Fibroblast of lung (primary cell): Measurements from ENCODE around the gene LRRC71. TPM values are rescaled to one million over a fixed set of nuclear protein-coding genes. Genes with fewer than 3 reads are reported as not detected.

ENCODE experiments used
- DNase-seq, 2 donors: peaks; one replicate each; pipeline versions ENCODE4 v3.0.0 to v3.0.0-alpha.2; 2010; ENCODE audit warnings: low read depth in 2 of 2
- H2AFZ ChIP-seq: 2 replicates; pipeline ENCODE4 v1.5.1; 2012; ENCODE audit warnings: low read length, control low read depth, inconsistent platforms
- H3K27ac ChIP-seq: 2 replicates; pipeline ENCODE4 v1.5.1; 2011; ENCODE audit warnings: low read length, control low read depth; ENCODE audit not compliant: insufficient read depth
- H3K27me3 ChIP-seq: 2 replicates; pipeline ENCODE4 v1.5.1; 2011; ENCODE audit warnings: mild to moderate bottlenecking, low read length; ENCODE audit not compliant: control insufficient read depth, insufficient read depth
- H3K36me3 ChIP-seq: 2 replicates; pipeline ENCODE4 v1.5.1; 2011; ENCODE audit warnings: low read length; ENCODE audit not compliant: control insufficient read depth, insufficient read depth
- H3K4me1 ChIP-seq: 2 replicates; pipeline ENCODE4 v1.5.1; 2011; ENCODE audit warnings: low read length; ENCODE audit not compliant: control insufficient read depth, insufficient read depth; ENCODE audit errors: extremely low read depth
- H3K4me2 ChIP-seq: 2 replicates; pipeline ENCODE4 v1.5.1; 2011; ENCODE audit warnings: low read length, control low read depth; ENCODE audit not compliant: insufficient read depth; ENCODE audit errors: extremely low read depth
- H3K4me3 ChIP-seq, 4 experiments: fragments of 200-600 bp in 1 of 4; sonication (generic) in 1 of 4; replicated peaks in 1 of 4; 2 replicates each; pipeline ENCODE4 v1.5.1; 2011 to 2016; ENCODE audit warnings: low read length in 4 of 4, low read depth in 3 of 4, mild to moderate bottlenecking in 3 of 4, control low read depth in 2 of 4, inconsistent platforms in 1 of 4, mixed read lengths in 1 of 4; ENCODE audit not compliant: insufficient read depth in 1 of 4; ENCODE audit errors: control extremely low read depth in 1 of 4
- H3K79me2 ChIP-seq: 2 replicates; pipeline ENCODE4 v1.5.1; 2012; ENCODE audit warnings: mild to moderate bottlenecking, low read length, inconsistent platforms; ENCODE audit not compliant: control insufficient read depth, insufficient read depth
- H3K9ac ChIP-seq: 2 replicates; pipeline ENCODE4 v1.5.1; 2011; ENCODE audit warnings: mild to moderate bottlenecking, low read length, control low read depth; ENCODE audit not compliant: insufficient read depth
- H3K9me3 ChIP-seq: 2 replicates; pipeline ENCODE4 v1.5.1; 2012; ENCODE audit warnings: low read depth, low read length; ENCODE audit not compliant: control insufficient read depth, insufficient read depth
- H4K20me1 ChIP-seq: 2 replicates; pipeline ENCODE4 v1.5.1; 2011; ENCODE audit warnings: low read length; ENCODE audit not compliant: control insufficient read depth, insufficient read depth; ENCODE audit errors: extremely low read depth
- EZH2 ChIP-seq: IDR thresholded peaks from 2 replicates; pipeline ENCODE4 v1.5.1; 2012; ENCODE audit warnings: low read length, control low read depth, mild to moderate bottlenecking; ENCODE audit errors: missing control alignments
- polyA plus RNA-seq, 2 donors: library from polyadenylated mRNA; depleted of rRNA in 1 of 2; stranded (reverse) in 1 of 2; unstranded in 1 of 2; fragments of >200 nt; gene quantifications; 2 replicates each; pipeline ENCODE4 v1.2.1, GENCODE V29; 2011 to 2012; ENCODE audit warnings: missing spikeins in 1 of 2
- total RNA-seq: library from RNA; depleted of rRNA; stranded (reverse); fragments of >200 nt; gene quantifications from 2 replicates; pipeline ENCODE4 v1.2.1, GENCODE V29; 2014
- TF ChIP-seq, protein P1 (sequence below), 2 donors: IDR thresholded peaks in 1 of 2; conservative IDR thresholded peaks in 1 of 2; 1 replicate in 1 of 2; 2 replicates in 1 of 2; pipeline ENCODE4 v1.5.1; 2011 to 2012; ENCODE audit warnings: low read length in 2 of 2, control low read depth in 1 of 2, inconsistent platforms in 1 of 2, low read depth in 1 of 2, mild to moderate bottlenecking in 1 of 2

The LRRC71 gene
- total and polyA plus RNA-seq, 2 donors (not counting 1 experiment from before 2014, with no cell fraction given): 1.8 TPM; not detected in 1

DNA sequence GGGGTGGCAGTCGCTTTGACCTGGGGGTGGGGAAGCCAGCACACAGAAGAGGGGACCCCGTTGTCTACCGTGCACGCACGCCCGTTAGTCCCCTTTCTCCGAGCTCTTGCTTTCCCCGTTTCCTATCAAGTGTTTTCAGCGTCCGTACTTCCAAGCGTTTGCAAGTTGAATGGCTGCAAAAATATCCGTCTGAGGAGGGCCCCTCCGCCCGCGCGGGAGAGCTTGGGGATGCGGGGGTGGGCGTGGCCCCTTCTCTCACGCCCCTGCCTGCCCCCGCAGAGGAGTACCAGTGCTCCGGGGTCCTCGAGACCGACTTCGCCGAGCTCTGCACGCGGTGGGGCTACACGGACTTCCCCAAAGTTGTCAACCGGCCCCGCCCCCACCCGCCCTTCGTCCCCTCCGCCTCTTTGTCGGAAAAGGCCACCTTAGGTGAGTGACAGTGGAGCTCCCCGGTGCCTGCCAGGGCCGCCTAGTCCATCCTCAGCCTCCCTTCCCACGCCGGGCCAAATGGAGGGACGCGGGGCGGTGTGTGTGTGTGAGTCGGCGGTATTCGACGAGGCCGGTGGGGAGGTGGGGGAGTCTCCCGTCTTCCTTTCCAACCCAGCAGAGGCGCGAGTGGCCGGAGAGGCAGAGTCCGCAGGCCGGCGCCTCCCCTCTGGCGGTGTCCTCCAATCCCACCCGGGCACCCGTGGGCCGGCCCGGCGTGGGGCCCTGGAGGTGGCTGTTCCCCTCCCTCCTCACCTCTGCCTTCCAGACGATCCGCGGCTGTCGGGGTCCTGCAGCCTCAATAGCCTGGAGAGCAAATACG, 3.4 kb downstream of the LRRC71 start:
- H3K27me3 ChIP-seq: peaks cover 28% of the 10 kb centered on the region

DNA sequence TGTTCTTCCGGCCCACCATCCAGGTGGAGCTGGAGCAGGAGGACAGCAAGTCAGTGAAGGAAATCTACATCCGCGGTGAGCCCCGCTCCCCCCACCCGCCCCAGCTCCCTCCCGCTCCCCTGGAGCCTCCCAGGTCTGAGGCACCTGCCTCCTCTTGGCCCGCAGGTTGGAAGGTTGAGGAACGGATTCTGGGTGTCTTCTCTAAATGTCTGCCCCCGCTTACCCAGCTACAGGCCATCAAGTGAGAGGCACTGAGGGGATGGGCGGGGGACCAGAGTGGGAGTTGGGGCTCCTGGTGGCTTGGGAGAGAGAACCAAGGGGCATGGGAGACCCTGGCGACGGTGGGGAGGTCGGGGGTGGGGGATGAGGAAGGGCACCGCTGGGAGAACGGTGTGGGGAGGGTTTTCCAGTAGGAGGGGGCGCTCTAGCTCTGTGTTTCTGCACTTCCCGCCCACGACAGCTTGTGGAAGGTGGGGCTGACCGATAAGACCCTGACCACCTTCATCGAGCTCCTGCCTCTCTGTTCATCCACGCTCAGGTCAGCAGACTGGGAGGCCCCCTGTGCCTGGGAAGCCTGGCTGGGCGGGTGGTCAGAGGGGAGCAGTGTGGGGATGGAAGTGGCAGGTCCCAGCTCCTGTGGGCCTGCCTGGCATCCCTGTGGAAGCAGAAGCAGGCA, 4.2 kb downstream of the LRRC71 start:
- Histone ChIP-seq H3K4me2 (no peak overlapping the region), H3K9me3 (no peaks in the 10 kb centered on the region), H3K36me3 (no peaks in the 10 kb centered on the region), H2AFZ (no peak overlapping the region), H3K4me3 (no peak overlapping the region), H4K20me1 (no peaks in the 10 kb centered on the region), H3K9ac (no peak overlapping the region), H3K27me3 (peaks cover 28% of the 10 kb centered on the region), H3K79me2 (no peaks in the 10 kb centered on the region), H3K4me1 (peaks cover 5% of the 10 kb centered on the region), H3K27ac (no peak overlapping the region)
- no peak for TF ChIP-seq EZH2
- TF ChIP-seq, protein P1, sequence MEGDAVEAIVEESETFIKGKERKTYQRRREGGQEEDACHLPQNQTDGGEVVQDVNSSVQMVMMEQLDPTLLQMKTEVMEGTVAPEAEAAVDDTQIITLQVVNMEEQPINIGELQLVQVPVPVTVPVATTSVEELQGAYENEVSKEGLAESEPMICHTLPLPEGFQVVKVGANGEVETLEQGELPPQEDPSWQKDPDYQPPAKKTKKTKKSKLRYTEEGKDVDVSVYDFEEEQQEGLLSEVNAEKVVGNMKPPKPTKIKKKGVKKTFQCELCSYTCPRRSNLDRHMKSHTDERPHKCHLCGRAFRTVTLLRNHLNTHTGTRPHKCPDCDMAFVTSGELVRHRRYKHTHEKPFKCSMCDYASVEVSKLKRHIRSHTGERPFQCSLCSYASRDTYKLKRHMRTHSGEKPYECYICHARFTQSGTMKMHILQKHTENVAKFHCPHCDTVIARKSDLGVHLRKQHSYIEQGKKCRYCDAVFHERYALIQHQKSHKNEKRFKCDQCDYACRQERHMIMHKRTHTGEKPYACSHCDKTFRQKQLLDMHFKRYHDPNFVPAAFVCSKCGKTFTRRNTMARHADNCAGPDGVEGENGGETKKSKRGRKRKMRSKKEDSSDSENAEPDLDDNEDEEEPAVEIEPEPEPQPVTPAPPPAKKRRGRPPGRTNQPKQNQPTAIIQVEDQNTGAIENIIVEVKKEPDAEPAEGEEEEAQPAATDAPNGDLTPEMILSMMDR (conservative IDR thresholded peaks at IDR 0.05 in 1 of 2, IDR thresholded peaks at IDR 0.05 in 1 of 2; ENCODE audit: low read depth in 1 of 2, low read length in 2 of 2): no peak
- no peak for DNase-seq

More for the DNA sequence above, 3.4 kb downstream of the LRRC71 start:
- H3K79me2 ChIP-seq: no peaks in the 10 kb centered on the region
- H3K27ac ChIP-seq: no peak overlapping the region
- H3K9me3 ChIP-seq: no peaks in the 10 kb centered on the region
- H2AFZ ChIP-seq: no peak overlapping the region
- TF ChIP-seq EZH2: no peak
- TF ChIP-seq, protein P1 (conservative IDR thresholded peaks at IDR 0.05 in 1 of 2, IDR thresholded peaks at IDR 0.05 in 1 of 2; ENCODE audit: low read depth in 1 of 2, low read length in 2 of 2): no peak
- no peaks in the 10 kb centered on the region for H4K20me1 ChIP-seq
- H3K9ac ChIP-seq: no peak overlapping the region
- peak overlapping the region in 1 of 4 experiments; percentile 7 for H3K4me3 ChIP-seq
- no peaks in the 10 kb centered on the region for H3K36me3 ChIP-seq
- peaks cover 5% of the 10 kb centered on the region for H3K4me1 ChIP-seq
- no peak for DNase-seq
- H3K4me2 ChIP-seq: peak overlapping the region; percentile 54

DNA sequence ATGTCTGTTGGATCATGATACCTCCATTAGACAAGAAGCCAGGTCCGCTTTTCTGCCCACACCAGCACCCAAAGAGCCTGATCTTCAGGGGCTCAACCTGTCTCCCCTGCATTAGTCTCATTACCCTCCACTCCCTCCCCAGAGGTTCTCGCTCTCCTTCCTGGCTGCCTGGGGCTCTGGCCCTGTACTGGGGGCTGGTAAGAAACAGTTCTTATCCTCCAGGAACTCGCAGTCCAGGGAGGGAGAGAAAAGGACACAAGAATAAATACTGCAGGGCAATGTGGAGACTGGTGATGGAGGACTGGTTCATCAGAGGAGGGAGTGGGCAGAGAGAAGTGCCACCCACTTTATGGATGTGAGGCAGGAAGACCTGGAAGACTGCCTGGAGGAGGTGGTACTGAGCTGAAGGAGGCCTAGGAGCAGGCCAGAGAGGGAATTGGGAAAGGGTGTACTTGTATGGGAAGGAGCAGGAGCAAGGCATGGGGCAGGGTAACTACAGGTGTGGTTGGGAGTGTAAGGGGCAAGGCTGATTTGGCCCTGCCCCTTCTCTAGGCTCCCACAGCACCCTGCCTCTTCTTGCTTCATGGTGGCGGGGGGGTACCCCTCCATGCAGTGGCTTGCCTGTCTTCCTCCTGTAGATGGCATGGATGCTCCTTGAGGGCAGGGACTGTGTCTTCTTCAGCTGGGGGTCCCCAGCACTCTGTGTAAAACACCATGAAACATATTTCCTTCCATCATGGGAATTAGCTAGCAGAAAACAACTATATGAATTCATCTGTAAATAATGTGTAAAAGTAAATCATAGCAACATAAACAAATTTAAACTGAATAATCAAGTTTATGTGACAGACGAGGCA, 5.0 kb downstream of the LRRC71 start:
- Histone ChIP-seq H3K9me3 (no peaks in the 10 kb centered on the region), H3K9ac (no peak overlapping the region), H3K36me3 (no peaks in the 10 kb centered on the region), H2AFZ (no peak overlapping the region), H3K27me3 (peaks cover 28% of the 10 kb centered on the region), H3K27ac (no peak overlapping the region), H3K79me2 (no peaks in the 10 kb centered on the region), H3K4me3 (no peak overlapping the region), H3K4me1 (no peaks in the 10 kb centered on the region), H3K4me2 (no peak overlapping the region), H4K20me1 (no peaks in the 10 kb centered on the region)
- TF ChIP-seq, protein P1 (conservative IDR thresholded peaks at IDR 0.05 in 1 of 2, IDR thresholded peaks at IDR 0.05 in 1 of 2; ENCODE audit: low read depth in 1 of 2, low read length in 2 of 2): no peak
- no peak for TF ChIP-seq EZH2
- no peak for DNase-seq
